Pancreas (tissue), 10 donors: ENCODE results near the gene SEC23B. TPM values are rescaled to one million over a fixed set of nuclear protein-coding genes. Genes with fewer than 3 reads are reported as not detected.

Experiments used
- ATAC-seq, 4 donors: fragments of 200-7000 bp; cut with Tn5 transposase; one replicate each; pipeline versions ENCODE4 v1.8.0 to v1.9.1; 2020; ENCODE audit warnings: mild to moderate bottlenecking in 4 of 4, moderate library complexity in 4 of 4
- DNase-seq, 6 donors: peaks; one replicate each; pipeline ENCODE4 v3.0.0-alpha.2; 2020
- FAIRE-seq: peaks from 2 replicates; lab custom pipeline; 2012; peaks lifted over from hg19 to GRCh38; lab: Jason Lieb, UNC
- H3K27ac ChIP-seq, 4 donors: fragments of 200-600 bp; sonication (generic); 1 replicate in 3 of 4; 2 replicates in 1 of 4; pipeline versions ENCODE4 v1.5.0 to v1.8.0; 2020
- H3K27me3 ChIP-seq, 4 donors: fragments of 200-600 bp; one replicate each; pipeline ENCODE4 v1.8.0; 2021
- H3K36me3 ChIP-seq, 3 donors: fragments of 200-600 bp; sonication (generic) in 1 of 3; one replicate each; pipeline versions ENCODE4 v1.5.0 to v1.8.0; 2020 to 2021
- H3K4me1 ChIP-seq, 3 donors: fragments of 200-600 bp; one replicate each; pipeline ENCODE4 v1.8.0; 2021
- H3K4me3 ChIP-seq, 4 donors: fragments of 200-600 bp; sonication (generic) in 2 of 4; one replicate each; pipeline versions ENCODE4 v1.5.0 to v1.8.0; 2020 to 2021
- H3K9me3 ChIP-seq, 4 donors: fragments of 200-600 bp; one replicate each; pipeline ENCODE4 v1.8.0; 2021
- CTCF ChIP-seq, 4 donors: fragments of 200-600 bp; sonication (generic) in 3 of 4; IDR thresholded peaks; one replicate each; pipeline versions ENCODE4 v1.5.0 to v1.8.0; 2021; ENCODE audit warnings: antibody characterized with exemption in 4 of 4
- WGBS, 2 donors: extraction: QIAGEN DNeasy Blood & Tissue Kit; methylation state at CpG; one replicate each; pipeline ENCODE4 v1.1.7; 2013; 5-methylcytosine and 5-hydroxymethylcytosine counted together
- intact Hi-C, 3 donors: fragments of 100-400 bp; cut with DNase I; formaldehyde crosslinking; loops; one replicate each; pipeline versions ENCODE4 v1.11.1 to v1.14.2; 2022
- polyA plus RNA-seq, 2 donors: library from polyadenylated mRNA; stranded (reverse); fragments of 200-250 nt; gene quantifications; one replicate each; pipeline ENCODE4 v1.2.3, GENCODE V29; 2013
- total RNA-seq, 6 donors: library from RNA; stranded (reverse); fragmentation: NEBNext Ultra II Directional in 4 of 6; extraction: Animal tissue kit (Norgen Biotek cat#: 25700) in 4 of 6; gene quantifications; one replicate each; pipeline versions ENCODE4 v1.2.1 to v1.2.4, GENCODE V29; 2021 to 2023
- donor health status: healthy with polysubstance abuse.
- donor health status: DM: no; HTN: no; CAD: no; lungs with moderate emphysema.
- donor health status: DM: no; HTN: no; CAD: no.
- donor health status: control.
- donor health status: control.
- donor health status: Bipolar disorder and iron deficiency.
- donor health status: DM: yes; HTN: yes; CAD: no.
- donor health status: DM: no; HTN: no; CAD: no.
- donor health status: DM: no; HTN: no; CAD: no.
- donor health status: DM: yes; HTN: yes; CAD: no.

SEC23B gene
- 10 to 100 TPM; 39.3 to 55.8 (median 47.7) TPM for total RNA-seq
- polyA plus RNA-seq = 10 to 100 TPM; 10.1 to 23.9 TPM

- ATAC-seq (peak; percentile 95 to 99 (median 96)), FAIRE-seq (peak; percentile 80)
- TF ChIP-seq CTCF (IDR thresholded peaks at IDR 0.05) = no peak
Measured at GRCh38 chr20:18507218-18508191, at the start of gene SEC23B. SEC23B (plus strand) TSS chr20:18507940; CDS start chr20:18510836, 2,896 bp downstream.

DNA sequence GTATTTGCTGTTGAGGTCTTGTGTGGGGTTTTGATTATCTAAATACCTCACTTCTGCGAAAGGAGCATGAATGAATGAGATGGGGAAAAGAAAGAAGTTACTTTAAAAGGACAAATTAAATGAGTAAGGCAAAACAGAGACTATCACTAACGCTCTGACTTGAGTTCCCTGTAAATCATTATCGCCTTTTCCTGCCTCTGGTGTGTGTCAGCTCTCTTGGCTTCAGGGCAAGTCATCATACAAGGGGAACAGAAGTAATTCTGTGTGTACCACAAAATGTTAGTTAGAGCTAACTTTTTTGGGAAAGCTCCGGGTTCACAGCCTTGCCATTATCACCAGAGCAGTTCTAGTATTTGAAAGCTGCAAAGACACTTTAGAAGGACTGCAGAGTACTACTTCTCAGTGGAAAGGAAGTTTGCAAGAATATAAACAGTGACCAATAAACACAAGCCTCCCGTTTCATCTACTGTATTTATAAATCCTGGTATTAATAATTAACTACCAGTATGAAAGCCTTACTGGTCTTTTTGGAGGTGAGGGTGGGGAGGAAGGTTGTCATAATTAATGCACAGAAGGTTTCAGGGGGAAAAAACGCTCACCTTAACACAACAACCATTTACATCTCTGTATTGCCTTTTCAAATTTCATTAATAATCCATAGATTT is 42.1 kb upstream of the SEC23B start:
- H3K4me3 ChIP-seq = no peak overlapping the region
- intact Hi-C loops = no loop called here
- no peaks in the 10 kb centered on the region for H3K36me3 ChIP-seq
- no peaks in the 10 kb centered on the region for H3K27me3 ChIP-seq
- no peak for DNase-seq
- ATAC-seq = no peak
- FAIRE-seq = no peak
- peaks cover 8 to 14% (median 8%) of the 10 kb centered on the region in 3 donors for H3K4me1 ChIP-seq
- no peak for TF ChIP-seq CTCF (IDR thresholded peaks at IDR 0.05)
- no peak overlapping the region for H3K27ac ChIP-seq
- WGBS, 2 donors = 28 to 30% methylated on average over 6 of the region's 6 CpGs
- H3K9me3 ChIP-seq = no peaks in the 10 kb centered on the region

More at GRCh38 chr20:18507218-18508191, at the start of gene SEC23B:
- Histone ChIP-seq H3K4me1 (peaks cover 5 to 29% (median 10%) of the 10 kb centered on the region in 3 donors), H3K27ac (peak within 1 kb of the TSS; percentile 96 to 99 (median 99)), H3K4me3 (peak within 1 kb of the TSS; percentile 22 to 93 (median 78)), H3K9me3 (no peaks in the 10 kb centered on the region), H3K36me3 (peaks cover 0 to 15% (median 4%) of the 10 kb centered on the region in 3 donors), H3K27me3 (no peaks in the 10 kb centered on the region)
- 0% methylated on average over 69 of the region's 69 CpGs for WGBS, 2 donors
- peak; percentile 95 to 98 (median 96) for DNase-seq
- intact Hi-C loops = no loop called here

DNA sequence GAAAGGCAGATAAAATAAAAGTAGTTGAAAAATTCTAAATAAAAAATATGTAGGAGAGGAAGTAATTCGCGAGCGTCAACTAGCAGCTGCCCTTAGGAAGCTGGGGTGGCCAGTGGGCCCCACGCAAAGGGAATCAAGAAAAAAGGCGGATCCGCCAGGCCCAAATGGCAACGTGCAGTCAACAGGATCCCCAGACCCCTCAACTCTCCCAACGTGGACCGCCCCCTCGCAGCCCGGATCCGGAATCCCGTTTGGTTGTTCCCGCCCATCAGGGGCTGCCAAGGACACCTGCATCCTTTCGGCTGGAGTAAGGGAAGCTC is 41.2 kb upstream of the SEC23B start:
- peak overlapping the region; percentile 73 to 96 (median 88) for H3K4me3 ChIP-seq
- H3K36me3 ChIP-seq = no peaks in the 10 kb centered on the region
- no peaks in the 10 kb centered on the region for H3K27me3 ChIP-seq
- DNase-seq = no peak
- H3K4me1 ChIP-seq = peaks cover 8 to 14% (median 8%) of the 10 kb centered on the region in 3 donors
- WGBS, 2 donors = 0% methylated on average over 15 of the region's 15 CpGs
- no peak for TF ChIP-seq CTCF (IDR thresholded peaks at IDR 0.05)
- no peak for FAIRE-seq
- H3K27ac ChIP-seq = no peak overlapping the region
- H3K9me3 ChIP-seq = no peaks in the 10 kb centered on the region
- peak; percentile 30 to 63 (median 52) for ATAC-seq
- intact Hi-C loops = no loop called here

DNA sequence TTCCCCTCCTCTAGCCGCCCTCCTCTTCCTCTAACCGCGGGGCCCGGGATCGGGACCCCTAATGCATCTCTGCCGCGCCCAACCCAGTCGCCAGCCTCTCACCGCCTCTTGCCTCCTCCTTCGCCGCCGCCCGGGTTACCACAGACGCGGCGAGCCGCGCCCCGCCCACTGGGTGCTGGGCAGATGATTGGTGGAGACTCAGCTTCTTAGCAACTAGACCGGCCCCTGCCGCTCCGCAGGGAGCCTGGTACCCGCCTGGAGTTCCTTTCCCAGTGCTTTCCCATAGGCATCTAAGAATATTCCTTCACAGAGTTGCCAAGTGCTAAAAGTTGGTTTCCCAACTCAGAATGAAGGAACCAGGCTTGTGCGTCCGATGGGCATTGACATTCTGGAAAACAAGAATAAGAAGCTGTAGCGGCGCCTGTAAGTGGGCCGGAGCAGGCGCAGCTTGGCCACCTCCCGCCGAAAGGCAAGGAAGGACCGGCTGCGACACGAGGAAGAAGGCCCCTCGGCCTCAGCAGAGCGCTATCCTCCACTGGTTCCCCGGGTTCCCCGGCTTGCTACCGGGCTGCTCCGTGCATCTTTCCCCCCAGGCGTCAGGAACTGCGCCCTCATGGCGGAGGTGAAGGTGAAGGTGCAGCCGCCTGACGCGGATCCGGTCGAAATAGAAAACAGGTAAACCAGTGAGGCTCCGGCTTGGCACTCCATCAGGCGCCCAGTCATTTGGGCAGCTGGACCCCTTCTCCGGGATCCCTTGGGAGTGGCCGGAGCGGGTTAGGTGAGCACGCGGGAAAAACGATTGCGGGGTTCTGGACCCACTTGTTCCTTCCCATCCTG is 40.6 kb upstream of the SEC23B start, which contains the start of the genes DZANK1 and POLR3F:
Gene DZANK1, minus strand, starts transcription at position 137 of the 837 bp plus-strand sequence. CDS start 1,672 bp downstream, outside the sequence.
Gene POLR3F, plus strand, starts transcription at position 497 of the 837 bp plus-strand sequence. Its CDS starts 117 bp downstream, at position 614.
- no peak for TF ChIP-seq CTCF (IDR thresholded peaks at IDR 0.05)
- intact Hi-C loops = no loop called here
- WGBS, 2 donors = 0% methylated on average over 57 of the region's 57 CpGs

More for the DNA sequence above, 40.6 kb upstream of the SEC23B start, which contains the start of the genes DZANK1 and POLR3F:
- Histone ChIP-seq H3K4me3 (peak within 1 kb of the TSS; percentile 73 to 96 (median 88)), H3K27me3 (no peaks in the 10 kb centered on the region), H3K27ac (peak within 1 kb of the TSS; percentile 78 to 88 (median 84)), H3K9me3 (no peaks in the 10 kb centered on the region), H3K36me3 (no peaks in the 10 kb centered on the region), H3K4me1 (peaks cover 8 to 14% (median 8%) of the 10 kb centered on the region in 3 donors)
- ATAC-seq = peak; percentile 99 to 100 (median 100)
- FAIRE-seq = peak; percentile 51
- DNase-seq = peak; percentile 91 to 97 (median 94)
